Measurements from ENCODE around the gene LINC00632.
"Not testable (repeated sequence)": the region's sequence is repeated elsewhere in the genome, so short reads cannot be mapped to it uniquely, and the experiment has no call there.

Gene LINC00632

GRCh38 chrX:140709421-140709846, at the start of gene LINC00632:
TSS of gene LINC00632 (plus strand) at chrX:140709759.
- FAIRE-seq = no peak

DNA sequence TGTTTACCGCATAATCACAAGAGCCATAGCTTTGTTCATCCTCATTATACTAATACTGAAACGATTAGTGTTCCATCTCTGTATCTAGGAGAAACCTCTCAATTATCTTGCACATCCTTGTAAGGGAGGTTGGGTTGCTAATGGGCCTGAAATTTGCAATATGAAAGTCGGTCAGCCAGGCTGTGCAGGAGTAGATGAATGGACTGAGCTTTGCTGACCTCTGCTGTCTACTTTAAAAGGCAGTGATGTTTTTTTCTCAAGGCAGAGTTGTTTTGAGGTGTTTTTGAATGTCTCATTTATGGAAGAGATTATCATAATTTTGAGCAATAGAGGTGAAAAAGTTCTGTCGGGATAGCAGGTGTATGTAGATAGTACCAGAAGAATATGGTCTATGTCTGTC, 47.9 kb upstream of the LINC00632 start:
- FAIRE-seq = no peak

DNA sequence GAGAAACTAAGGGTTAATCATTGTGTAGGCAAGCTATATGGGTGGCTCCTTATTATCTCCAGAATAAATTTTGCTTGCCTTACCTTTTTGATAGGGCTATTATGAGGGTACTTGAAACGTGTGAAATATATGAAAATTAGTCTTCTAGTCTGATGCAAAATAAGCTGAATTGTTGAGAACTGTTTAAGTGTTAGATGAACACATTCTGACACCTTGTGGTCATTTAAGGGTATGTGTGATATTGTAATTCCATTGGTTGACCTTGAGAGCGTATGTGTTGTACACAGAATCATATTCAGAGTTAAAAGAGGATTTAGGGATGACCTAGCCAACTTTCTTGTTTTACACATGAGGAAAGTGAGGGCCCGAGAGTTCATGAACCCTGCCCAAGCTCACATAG, 44.6 kb upstream of the LINC00632 start:
- peak; percentile 87 for FAIRE-seq

DNA sequence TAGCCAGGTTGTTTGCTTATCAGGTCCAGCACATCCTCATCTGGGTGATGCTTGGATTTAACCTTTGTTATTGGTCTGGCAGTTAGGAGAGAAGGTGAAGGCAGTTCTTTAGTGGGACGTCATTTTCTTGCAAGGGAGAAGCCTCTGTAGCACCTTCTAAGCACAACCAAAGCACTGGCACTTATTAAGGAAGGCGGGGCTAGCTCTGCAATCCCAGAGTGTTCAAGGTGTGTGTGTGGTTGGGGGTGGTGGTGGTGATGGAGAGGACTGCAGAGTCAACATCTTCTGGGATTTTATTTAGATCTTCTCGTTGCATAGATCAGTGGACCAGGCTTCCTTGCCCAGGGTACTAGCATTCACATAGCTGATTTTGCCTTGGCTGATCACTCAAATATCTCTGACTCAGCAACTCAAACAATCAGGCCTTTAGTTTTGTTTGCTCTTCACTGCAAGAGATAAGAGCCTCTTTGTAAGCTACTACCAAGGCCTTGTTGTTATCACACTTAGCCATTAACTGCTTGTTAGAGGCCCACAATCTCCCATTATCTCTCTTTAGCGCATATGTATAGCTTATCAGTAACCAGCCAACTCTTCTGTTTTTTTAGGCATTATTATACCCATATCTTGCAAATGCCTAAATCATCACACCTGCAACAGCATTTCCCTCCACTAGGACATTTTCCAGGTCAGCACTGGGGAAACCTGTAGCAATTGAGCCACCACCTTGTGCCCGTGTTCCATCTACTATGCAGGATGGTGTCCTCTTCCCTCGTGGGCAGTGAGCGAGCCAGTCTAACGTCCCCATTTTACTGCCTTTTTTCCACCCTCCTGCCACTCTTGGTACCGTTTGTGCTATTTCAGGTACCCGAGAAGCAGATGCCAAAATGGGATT, 36.5 kb upstream of the LINC00632 start:
- FAIRE-seq = no peak

DNA sequence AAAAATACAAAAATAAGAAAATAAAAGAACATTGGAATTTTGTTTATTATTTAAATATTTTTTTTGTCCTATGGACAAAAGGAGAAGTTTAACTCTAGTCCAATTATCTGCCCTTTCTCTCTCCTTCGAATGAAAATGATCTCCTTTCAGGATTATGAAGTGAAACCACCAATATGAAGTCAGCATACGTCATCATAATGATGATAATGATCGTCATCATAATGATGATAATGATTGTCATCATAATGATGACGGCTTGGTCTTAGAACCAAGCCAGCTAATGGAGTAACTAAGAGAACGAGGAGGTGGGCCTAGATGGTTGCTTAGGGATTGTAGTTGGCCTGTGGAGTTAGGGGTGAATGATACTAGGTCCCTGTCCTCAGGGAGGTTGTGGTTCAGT, 21.9 kb upstream of the LINC00632 start:
- FAIRE-seq = no peak

- not testable (repeated sequence) for FAIRE-seq
Measured at GRCh38 chrX:140691596-140691995, 18.0 kb upstream of the LINC00632 start.

DNA sequence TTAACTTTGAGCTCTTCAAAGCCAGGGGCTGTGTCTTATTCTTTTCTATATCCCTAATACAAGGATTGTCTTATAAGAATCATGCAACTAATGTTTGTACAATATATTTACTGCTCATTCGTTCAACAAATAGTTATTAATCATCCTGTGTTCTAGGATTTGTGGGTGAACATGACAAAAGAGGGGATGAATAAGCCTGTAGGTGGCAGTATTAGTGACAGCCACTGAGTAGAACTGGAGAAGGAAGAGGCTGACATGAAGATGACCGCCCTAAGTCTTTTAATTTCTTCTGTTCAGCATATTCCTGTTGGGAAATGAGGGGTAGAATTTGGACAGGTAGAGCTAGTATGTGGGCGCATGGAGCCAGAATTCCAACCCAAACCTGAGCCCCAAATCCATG, 11.9 kb upstream of the LINC00632 start:
- no peak for FAIRE-seq

- FAIRE-seq = peak; percentile 97
Measured at GRCh38 chrX:140701480-140701879, 8.1 kb upstream of the LINC00632 start.

DNA sequence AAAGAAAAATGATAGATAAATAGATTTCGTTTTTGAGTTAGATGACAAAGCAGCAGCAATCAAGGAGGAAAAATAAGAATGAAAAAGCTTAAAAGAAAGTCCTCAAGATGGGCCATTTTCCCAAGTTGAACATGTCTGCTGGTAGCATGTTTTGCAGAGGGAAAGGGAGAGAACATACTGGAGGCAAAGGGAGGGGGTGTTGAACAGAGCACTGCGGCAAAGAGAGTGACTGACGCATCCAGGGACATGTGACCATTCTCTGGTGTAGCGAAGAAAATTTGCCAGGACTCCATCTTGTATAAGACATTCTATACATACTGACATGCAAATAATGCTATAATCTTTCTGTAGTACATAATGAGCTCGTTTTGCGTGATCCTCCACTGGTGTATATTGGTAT, 1.2 kb downstream of the LINC00632 start:
- FAIRE-seq = no peak

DNA sequence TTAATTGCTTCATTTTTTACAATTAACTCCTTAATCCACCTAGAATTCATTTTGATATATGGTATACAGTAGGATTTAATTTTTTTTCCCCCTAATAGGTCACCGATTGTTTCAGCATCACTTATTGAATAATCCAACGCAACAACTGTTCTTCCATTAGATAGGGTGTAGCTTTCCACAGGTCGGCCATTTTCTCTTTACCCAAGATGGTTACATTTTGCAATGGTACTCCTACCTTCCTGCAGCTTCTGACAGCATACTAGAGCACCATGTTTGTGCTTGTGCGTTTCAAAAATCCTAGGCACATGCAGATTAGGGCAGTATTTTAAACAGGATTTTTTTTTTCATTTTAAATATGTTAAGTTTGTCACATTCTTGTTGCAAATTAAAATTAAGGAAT, 2.3 kb downstream of the LINC00632 start:
- no peak for FAIRE-seq

- FAIRE-seq = no peak
Measured at GRCh38 chrX:140712413-140713173, 3.0 kb downstream of the LINC00632 start.

DNA sequence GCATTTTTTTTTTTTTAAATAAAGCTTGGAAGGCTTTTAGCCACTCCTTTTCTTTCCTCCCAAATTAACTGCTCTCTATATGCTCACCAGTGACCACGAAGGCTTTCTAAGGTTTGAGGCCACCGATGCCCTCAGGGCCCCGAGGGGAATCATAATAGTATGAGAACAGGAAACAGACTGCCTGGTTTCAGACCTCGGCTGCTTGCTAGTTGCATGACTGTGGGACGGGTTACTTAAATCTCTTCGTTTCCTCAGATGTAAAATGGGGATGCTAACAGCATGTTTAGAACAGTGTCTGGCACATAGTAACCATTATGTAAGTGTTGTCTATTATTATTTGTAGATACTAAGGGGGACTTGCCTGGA, 3.6 kb downstream of the LINC00632 start:
- FAIRE-seq = no peak

DNA sequence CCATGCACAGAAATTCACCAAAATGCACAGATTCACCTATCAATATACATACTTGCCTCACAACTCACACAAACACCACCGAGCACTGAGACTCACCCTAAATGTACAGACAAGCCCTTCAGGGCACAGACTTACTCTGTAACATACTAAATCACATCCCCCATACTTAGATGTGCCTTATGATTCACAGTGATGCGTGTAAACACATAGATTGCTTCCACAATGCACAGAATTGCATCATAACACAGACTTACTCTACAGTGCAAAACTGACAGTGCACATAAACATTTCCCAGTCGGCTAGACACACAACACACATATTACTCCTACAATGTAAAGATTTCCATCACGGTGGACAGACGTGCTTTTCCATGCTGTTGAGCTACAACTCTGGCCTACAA, 6.2 kb downstream of the LINC00632 start:
- FAIRE-seq = no peak

GRCh38 chrX:140723121-140723715, 13.7 kb downstream of the LINC00632 start:
- FAIRE-seq = no peak

DNA sequence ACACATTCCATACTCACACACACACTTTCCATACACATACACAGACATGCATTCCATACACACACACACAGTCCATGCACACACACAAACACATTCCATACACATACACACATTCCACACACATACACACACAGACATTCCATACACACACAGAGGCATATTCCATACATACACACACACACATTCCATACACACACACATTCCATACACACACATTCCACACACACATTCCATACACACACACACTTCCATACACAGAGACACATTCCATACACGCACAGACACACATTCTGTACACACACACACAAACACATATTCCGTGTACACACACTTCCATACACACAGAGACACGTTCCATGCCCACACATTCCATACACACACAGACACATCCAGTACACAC, 14.8 kb downstream of the LINC00632 start:
- no peak for FAIRE-seq

GRCh38 chrX:140724736-140725135, 15.2 kb downstream of the LINC00632 start:
- FAIRE-seq = no peak

- no peak for FAIRE-seq
Measured at GRCh38 chrX:140725500-140725899, 15.9 kb downstream of the LINC00632 start.

DNA sequence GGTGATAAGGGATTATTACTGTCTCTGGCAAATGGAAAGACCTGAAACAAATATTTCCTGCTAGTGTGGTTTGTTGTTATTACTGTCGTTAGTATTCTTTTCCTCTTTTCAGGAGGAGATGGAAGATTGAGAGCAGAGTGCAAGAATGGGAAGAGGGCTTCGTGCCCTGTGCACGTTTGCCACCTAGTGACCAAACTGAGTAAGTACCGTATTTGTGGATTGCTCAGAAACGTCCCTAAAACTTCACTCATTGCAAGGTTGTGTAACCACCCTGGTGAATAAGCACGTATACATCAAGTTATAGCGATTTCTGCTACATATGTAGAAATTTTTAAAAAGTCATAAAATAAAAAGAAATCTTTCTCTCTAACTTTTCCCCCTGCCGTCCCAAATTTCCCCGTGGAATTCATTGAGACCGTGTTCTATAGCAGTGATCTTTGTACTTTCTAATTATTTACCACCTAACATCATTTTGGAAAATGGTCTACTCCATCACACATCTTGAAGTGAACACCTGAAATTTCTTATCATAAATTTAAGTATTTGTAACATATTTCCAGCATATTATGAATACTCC, 24.3 kb downstream of the LINC00632 start:
- FAIRE-seq = peak; percentile 83

DNA sequence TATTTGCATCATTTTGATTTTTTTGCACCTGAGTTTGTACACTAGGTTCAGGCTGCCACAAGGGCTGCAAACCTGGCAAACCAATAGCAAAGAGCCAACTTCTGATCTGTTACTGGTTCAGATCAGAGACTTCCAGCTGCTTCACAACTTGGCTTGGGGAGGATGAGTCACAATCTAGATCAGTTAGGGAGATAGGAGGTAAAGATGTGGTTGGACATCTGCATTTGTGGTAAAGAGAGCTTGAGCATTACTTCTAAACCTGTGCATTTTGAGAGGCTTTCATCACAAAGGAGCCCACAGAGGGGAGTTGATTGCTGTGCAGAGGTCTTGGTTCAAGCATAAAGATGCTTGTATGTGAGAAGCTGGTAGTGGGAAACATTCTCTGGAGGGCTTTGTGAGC, 34.5 kb downstream of the LINC00632 start:
- FAIRE-seq = no peak

GRCh38 chrX:140756941-140757340, 47.4 kb downstream of the LINC00632 start:
- FAIRE-seq = no peak

- FAIRE-seq = peak; percentile 71
Measured at GRCh38 chrX:140762061-140762460, 52.5 kb downstream of the LINC00632 start.

GRCh38 chrX:140764401-140764919, 54.9 kb downstream of the LINC00632 start:
- FAIRE-seq = no peak

Data from A204.1 (cell line).